GM23248 (cell line): Measurements from ENCODE around the gene CCDC90B. TPM values are rescaled to one million over a fixed set of nuclear protein-coding genes. Genes with fewer than 3 reads are reported as not detected.

Experiments
- DNase-seq: peaks from one replicate; pipeline ENCODE4 v3.0.0-alpha.2; 2015
- H2AFZ ChIP-seq: fragments of 200-600 bp; sonication (generic); 2 replicates; pipeline ENCODE4 v1.6.1; 2016; ENCODE audit warnings: antibody characterized with exemption
- H3F3A ChIP-seq: fragments of 200-600 bp; sonication (generic); 2 replicates; pipeline ENCODE4 v1.6.1; 2016; ENCODE audit warnings: mild to moderate bottlenecking, antibody characterized with exemption, mixed run types; ENCODE audit not compliant: insufficient read depth
- H3K27ac ChIP-seq: fragments of 200-600 bp; sonication (generic); 2 replicates; pipeline ENCODE4 v1.5.1; 2016; ENCODE audit warnings: mild to moderate bottlenecking
- H3K27me3 ChIP-seq: fragments of 200-600 bp; sonication (generic); replicated peaks from 2 replicates; pipeline ENCODE4 v1.6.1; 2016; ENCODE audit warnings: mild to moderate bottlenecking; ENCODE audit not compliant: insufficient read depth
- H3K36me3 ChIP-seq: fragments of 200-600 bp; sonication (generic); 2 replicates; pipeline ENCODE4 v1.6.1; 2016; ENCODE audit warnings: low read depth, mild to moderate bottlenecking
- H3K4me1 ChIP-seq: fragments of 200-600 bp; sonication (generic); 2 replicates; pipeline ENCODE4 v1.6.1; 2016; ENCODE audit warnings: mild to moderate bottlenecking; ENCODE audit not compliant: insufficient read depth
- H3K4me2 ChIP-seq: fragments of 200-600 bp; sonication (generic); one replicate; pipeline ENCODE4 v1.6.1; 2016; ENCODE audit warnings: mild to moderate bottlenecking; ENCODE audit not compliant: unreplicated experiment
- H3K4me3 ChIP-seq: fragments of 200-600 bp; sonication (generic); 2 replicates; pipeline ENCODE4 v1.5.1; 2016; ENCODE audit warnings: mild to moderate bottlenecking
- H3K79me2 ChIP-seq: fragments of 200-600 bp; sonication (generic); 2 replicates; pipeline ENCODE4 v1.6.1; 2016; ENCODE audit warnings: mild to moderate bottlenecking; ENCODE audit not compliant: insufficient read depth
- H3K9ac ChIP-seq: fragments of 200-600 bp; sonication (generic); 2 replicates; pipeline ENCODE4 v1.6.1; 2016; ENCODE audit warnings: mild to moderate bottlenecking
- H3K9me2 ChIP-seq: fragments of 200-600 bp; sonication (generic); 2 replicates; pipeline ENCODE4 v1.6.1; 2016; ENCODE audit warnings: mixed run types, mild to moderate bottlenecking, moderate library complexity; ENCODE audit not compliant: insufficient read depth
- H3K9me3 ChIP-seq: fragments of 200-600 bp; sonication (generic); one replicate; pipeline ENCODE4 v1.6.1; 2017; ENCODE audit warnings: low read depth
- H4K20me1 ChIP-seq: fragments of 200-600 bp; sonication (generic); 2 replicates; pipeline ENCODE4 v1.6.0; 2016; ENCODE audit not compliant: insufficient read depth
- EZH2 ChIP-seq: fragments of 200-600 bp; sonication (generic); IDR thresholded peaks from 2 replicates; pipeline ENCODE4 v1.6.1; 2018; ENCODE audit warnings: antibody characterized with exemption, mild to moderate bottlenecking; ENCODE audit not compliant: insufficient read depth, poor library complexity, severe bottlenecking
- EZH2phosphoT487 ChIP-seq: fragments of 200-600 bp; sonication (generic); IDR thresholded peaks from 2 replicates; pipeline ENCODE4 v1.6.1; 2018; ENCODE audit warnings: antibody characterized with exemption, moderate library complexity, mild to moderate bottlenecking, low read depth; ENCODE audit not compliant: insufficient read depth
- WGBS, 2 experiments: methylation state at CpG; one replicate each; pipeline ENCODE4 v1.1.6; 2015 to 2017; ENCODE audit warnings: low lambda C conversion rate in 2 of 2, low coverage in 1 of 2; ENCODE audit errors: missing lambda C conversion rate in 2 of 2; 5-methylcytosine and 5-hydroxymethylcytosine counted together
- in situ Hi-C: fragments of 300-500 bp; cut with MboI; formaldehyde crosslinking; loops from 2 replicates; pipeline ENCODE4 v1.15.0; 2020
- polyA plus RNA-seq: library from polyadenylated mRNA; unstranded; fragments of >200 nt; fragmentation: Nextera tagmentation; extraction: Ambion mirVana; gene quantifications from 2 replicates; pipeline ENCODE4 v1.2.1, GENCODE V29; 2016
- small RNA-seq: library from RNA; depleted of rRNA; stranded (forward); fragments of <200 nt; gene quantifications from one replicate; pipeline ENCODE3, GENCODE V24; 2014; ENCODE audit warnings: low read depth, low replicate concordance
- total RNA-seq: library from RNA; depleted of rRNA; stranded (reverse); fragments of >200 nt; shearing (Covaris generic); gene quantifications from 2 replicates; pipeline ENCODE4 v1.2.3, GENCODE V29; 2014; rRNA removed

The CCDC90B gene
- total and polyA plus RNA-seq, 2 experiments from 2014 or later: 49.9 to 97.8 TPM

DNA sequence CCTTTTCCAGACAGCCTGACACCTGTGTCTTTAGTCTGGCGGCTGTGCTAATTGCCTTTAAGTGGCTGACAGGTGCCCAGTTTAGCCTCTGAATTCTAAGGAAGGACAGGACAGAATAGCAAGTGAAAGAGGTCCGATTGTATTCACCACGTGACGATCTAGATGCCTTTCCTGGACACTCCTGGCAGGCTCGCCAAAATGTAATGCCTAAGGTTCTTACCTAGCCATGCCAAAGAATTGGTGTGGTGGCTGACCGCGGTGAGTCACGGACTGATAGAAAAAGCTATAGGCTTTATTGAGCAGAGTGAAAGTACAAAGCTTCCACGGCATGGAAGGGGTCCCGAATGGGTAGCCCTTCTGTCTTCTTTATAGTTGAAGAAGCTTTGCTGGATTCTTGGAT, 65.9 kb downstream of the CCDC90B start:
- in situ Hi-C loops: no loop called here
- WGBS, 2 experiments: 94 to 95% methylated on average over 10 of the region's 10 CpGs

DNA sequence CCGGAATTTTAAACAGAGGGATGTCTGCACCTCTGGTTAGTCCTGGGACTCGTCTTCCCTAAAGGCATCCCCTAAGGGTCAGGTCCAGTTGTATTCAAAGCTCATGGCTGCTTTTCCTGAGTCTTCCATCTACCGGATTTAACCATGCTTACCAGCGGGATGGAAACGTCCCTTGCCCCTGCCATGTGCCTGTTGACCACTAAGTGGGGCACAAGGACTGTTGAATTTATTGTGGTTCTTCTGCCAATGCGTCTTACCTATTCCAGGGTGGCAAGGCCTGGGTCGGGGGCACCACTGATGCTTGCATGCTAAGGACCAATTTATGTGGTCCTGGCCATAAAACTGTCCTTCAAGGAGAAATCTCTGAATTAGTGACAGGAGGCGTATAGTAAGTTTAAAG, 67.1 kb downstream of the CCDC90B start:
- Histone ChIP-seq H3K9me3 (no peaks in the 10 kb centered on the region), H2AFZ (no peak overlapping the region), H3K79me2 (no peaks in the 10 kb centered on the region), H3K36me3 (no peaks in the 10 kb centered on the region), H3K9ac (no peak overlapping the region), H3F3A (no peaks in the 10 kb centered on the region), H3K4me1 (no peaks in the 10 kb centered on the region), H3K4me2 (no peak overlapping the region), H3K27me3 (no peaks in the 10 kb centered on the region), H4K20me1 (no peaks in the 10 kb centered on the region), H3K9me2 (no peaks in the 10 kb centered on the region), H3K4me3 (no peak overlapping the region), H3K27ac (no peak overlapping the region)
- in situ Hi-C loops: no loop called here
- 80 to 81% methylated on average over 8 of the region's 8 CpGs for WGBS, 2 experiments
- no peak for DNase-seq
- TF ChIP-seq EZH2phosphoT487 (no peak), EZH2 (no peak)

More for the DNA sequence above, 65.9 kb downstream of the CCDC90B start:
- TF ChIP-seq EZH2phosphoT487 (no peak), EZH2 (no peak)
- Histone ChIP-seq H2AFZ (no peak overlapping the region), H3K4me3 (no peak overlapping the region), H3K27ac (no peak overlapping the region), H3K9ac (no peak overlapping the region), H3K4me2 (no peak overlapping the region), H3F3A (no peaks in the 10 kb centered on the region), H3K9me2 (no peaks in the 10 kb centered on the region), H3K79me2 (no peaks in the 10 kb centered on the region), H3K36me3 (no peaks in the 10 kb centered on the region), H4K20me1 (no peaks in the 10 kb centered on the region), H3K4me1 (no peaks in the 10 kb centered on the region), H3K9me3 (no peaks in the 10 kb centered on the region), H3K27me3 (no peaks in the 10 kb centered on the region)
- no peak for DNase-seq

Small RNA genes lying within 50 kb of the gene (small RNA-seq; reads per million reads assigned to genes)
- gene AP000873.5: not detected

Other genes with a start within 250 kb of the CCDC90B start
- gene RAB30, start 214.5 kb downstream of the CCDC90B start, total RNA-seq: 9.7 and 10.6 TPM in 2 replicates
- gene RAB30, start 214.5 kb downstream of the CCDC90B start, polyA plus RNA-seq: 12.1 and 14.0 TPM in 2 replicates
- 19.7 and 38.2 TPM in 2 replicates for gene PCF11, start 129.2 kb downstream of the CCDC90B start, total RNA-seq
- 7.4 and 9.1 TPM in 2 replicates for gene PCF11, start 129.2 kb downstream of the CCDC90B start, polyA plus RNA-seq
- 17.8 and 22.0 TPM in 2 replicates for gene ANKRD42, start 92.7 kb downstream of the CCDC90B start, total RNA-seq
- 17.6 and 19.7 TPM in 2 replicates for gene ANKRD42, start 92.7 kb downstream of the CCDC90B start, polyA plus RNA-seq